Small intestine (tissue), 7 donors: ENCODE measurements around the gene MAP1LC3B2. TPM values are rescaled to one million over a fixed set of nuclear protein-coding genes. Genes with fewer than 3 reads are reported as not detected.

Experiments used
- DNase-seq, 2 donors: peaks; one replicate each; pipeline versions ENCODE4 v3.0.0 to v3.0.0-alpha.2; 2013
- FAIRE-seq: peaks from 2 replicates; lab custom pipeline; 2012; peaks lifted over from hg19 to GRCh38; lab: Jason Lieb, UNC
- H3K27ac ChIP-seq, 3 donors: one replicate each; pipeline ENCODE4 v1.5.1; 2013; ENCODE audit warnings: low read length in 2 of 3, mild to moderate bottlenecking in 2 of 3, control low read depth in 1 of 3, inconsistent platforms in 1 of 3, low read depth in 1 of 3, moderate library complexity in 1 of 3
- H3K27me3 ChIP-seq, 3 donors: one replicate each; pipeline ENCODE4 v1.6.1; 2013; ENCODE audit warnings: low read length in 3 of 3, inconsistent platforms in 1 of 3; ENCODE audit not compliant: control insufficient read depth in 3 of 3, insufficient read depth in 3 of 3
- H3K36me3 ChIP-seq, 3 donors: one replicate each; pipeline ENCODE4 v1.6.1; 2013; ENCODE audit warnings: low read length in 3 of 3, inconsistent platforms in 1 of 3, low read depth in 1 of 3, mild to moderate bottlenecking in 1 of 3, moderate library complexity in 1 of 3; ENCODE audit not compliant: control insufficient read depth in 3 of 3, insufficient read depth in 2 of 3
- H3K4me1 ChIP-seq, 3 donors: one replicate each; pipeline ENCODE4 v1.6.1; 2013; ENCODE audit warnings: low read length in 2 of 3, inconsistent platforms in 1 of 3, low read depth in 1 of 3, mild to moderate bottlenecking in 1 of 3, moderate library complexity in 1 of 3; ENCODE audit not compliant: control insufficient read depth in 3 of 3, insufficient read depth in 2 of 3
- H3K4me3 ChIP-seq, 3 donors: one replicate each; pipeline ENCODE4 v1.5.1; 2013; ENCODE audit warnings: low read length in 3 of 3, control low read depth in 1 of 3, inconsistent platforms in 1 of 3, low read depth in 1 of 3, mild to moderate bottlenecking in 1 of 3, moderate library complexity in 1 of 3
- H3K9me3 ChIP-seq, 2 donors: one replicate each; pipeline ENCODE4 v1.6.1; 2013; ENCODE audit warnings: low read depth in 1 of 2, low read length in 1 of 2; ENCODE audit not compliant: control insufficient read depth in 2 of 2, insufficient read depth in 1 of 2
- WGBS, 3 donors: extraction: QIAGEN DNeasy Blood & Tissue Kit; methylation state at CpG; one replicate each; pipeline ENCODE4 v1.1.7; 2013; 5-methylcytosine and 5-hydroxymethylcytosine counted together
- polyA plus RNA-seq, 4 donors: library from polyadenylated mRNA; stranded (reverse) in 3 of 4; unstranded in 1 of 4; fragments of 200-250 nt in 3 of 4; fragments of 120-200 nt in 1 of 4; gene quantifications; one replicate each; pipeline versions ENCODE4 v1.2.1 to v1.2.3, GENCODE V29; 2013
- donor health status: healthy with polysubstance abuse.
- donor health status: control.
- donor health status: control.
- donor health status: Bipolar disorder and iron deficiency.
- donor health status: healthy.

The MAP1LC3B2 gene
- polyA plus RNA-seq, 4 donors: 1.1 to 2.7 (median 2.0) TPM

DNA sequence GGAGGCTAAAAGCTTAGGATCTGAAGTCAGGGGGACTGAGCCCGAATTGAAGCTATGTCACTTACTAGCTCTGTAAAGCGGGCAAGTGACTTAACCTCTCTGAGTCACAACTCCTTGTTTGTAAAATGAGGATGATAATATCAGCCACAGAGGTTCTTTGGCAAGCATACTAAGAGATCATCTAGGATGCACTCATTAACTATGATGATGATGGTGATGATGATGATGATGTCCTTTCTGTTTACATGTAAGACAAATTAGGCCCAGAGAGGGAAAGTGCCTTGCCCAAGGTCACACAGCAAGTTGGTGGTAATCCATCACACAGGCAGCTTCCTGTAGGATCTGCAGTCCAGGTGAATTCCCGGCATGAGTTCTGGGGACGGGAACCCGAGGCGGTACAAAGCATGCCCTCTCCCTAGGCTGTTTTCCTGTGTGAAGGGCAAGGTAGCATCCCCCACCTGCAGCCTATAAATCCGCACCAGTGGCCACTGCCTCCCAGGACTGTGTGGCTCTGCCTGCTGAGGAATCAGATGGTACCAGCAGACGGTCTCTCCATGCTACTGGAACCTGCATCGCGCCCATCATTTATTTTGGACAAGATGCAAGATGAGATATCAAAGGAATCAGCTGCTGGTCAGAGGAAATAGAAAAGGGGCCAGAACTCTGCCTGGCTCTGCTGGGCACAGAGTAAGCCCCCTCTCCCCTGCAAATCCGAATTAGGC is 55.2 kb downstream of the MAP1LC3B2 start:
- no peak overlapping the region for H3K4me3 ChIP-seq
- H3K36me3 ChIP-seq: no peaks in the 10 kb centered on the region
- no peaks in the 10 kb centered on the region for H3K27me3 ChIP-seq
- H3K4me1 ChIP-seq: no peaks in the 10 kb centered on the region
- H3K9me3 ChIP-seq: peaks cover 0 to 4% of the 10 kb centered on the region in 2 donors
- DNase-seq: no peak
- WGBS, 3 donors: 87 to 91% (median 90%) methylated on average over 11 of the region's 11 CpGs
- no peak for FAIRE-seq
- no peak overlapping the region for H3K27ac ChIP-seq

DNA sequence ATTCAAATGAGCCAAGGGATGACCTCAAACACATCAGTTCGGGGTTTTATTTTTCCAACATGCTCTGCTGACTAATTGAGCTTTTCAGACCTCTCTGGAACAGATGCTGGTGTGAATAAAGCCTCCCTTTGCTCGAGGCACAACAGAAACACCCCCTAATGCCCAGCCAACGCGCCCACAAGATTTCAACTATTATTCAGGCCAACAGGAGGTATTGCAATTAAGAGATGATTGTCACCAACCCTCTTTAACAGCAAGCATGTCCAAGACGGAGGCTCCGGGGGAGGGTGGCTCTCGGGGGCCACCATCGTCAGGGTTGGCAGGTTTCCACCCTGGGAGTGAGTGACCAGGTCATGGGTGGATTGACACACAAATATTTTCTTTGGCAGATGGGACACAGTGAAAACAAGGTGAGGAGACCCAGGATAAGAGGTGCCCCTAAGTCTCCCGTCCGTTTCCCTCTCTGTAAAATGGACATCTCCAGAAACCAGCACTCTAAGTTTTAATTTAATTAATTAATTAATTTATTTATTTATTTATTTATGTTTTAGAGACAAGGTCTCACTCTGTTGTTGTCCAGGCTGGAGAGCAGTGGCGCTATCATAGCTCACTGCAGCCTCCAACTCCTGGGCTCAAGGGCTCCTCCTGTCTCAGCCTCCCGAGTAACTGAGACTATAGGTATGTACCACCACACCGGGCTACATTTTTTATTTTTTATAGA is 56.1 kb downstream of the MAP1LC3B2 start:
- 76 to 82% (median 80%) methylated on average over 13 of the region's 13 CpGs for WGBS, 3 donors
- FAIRE-seq: no peak

DNA sequence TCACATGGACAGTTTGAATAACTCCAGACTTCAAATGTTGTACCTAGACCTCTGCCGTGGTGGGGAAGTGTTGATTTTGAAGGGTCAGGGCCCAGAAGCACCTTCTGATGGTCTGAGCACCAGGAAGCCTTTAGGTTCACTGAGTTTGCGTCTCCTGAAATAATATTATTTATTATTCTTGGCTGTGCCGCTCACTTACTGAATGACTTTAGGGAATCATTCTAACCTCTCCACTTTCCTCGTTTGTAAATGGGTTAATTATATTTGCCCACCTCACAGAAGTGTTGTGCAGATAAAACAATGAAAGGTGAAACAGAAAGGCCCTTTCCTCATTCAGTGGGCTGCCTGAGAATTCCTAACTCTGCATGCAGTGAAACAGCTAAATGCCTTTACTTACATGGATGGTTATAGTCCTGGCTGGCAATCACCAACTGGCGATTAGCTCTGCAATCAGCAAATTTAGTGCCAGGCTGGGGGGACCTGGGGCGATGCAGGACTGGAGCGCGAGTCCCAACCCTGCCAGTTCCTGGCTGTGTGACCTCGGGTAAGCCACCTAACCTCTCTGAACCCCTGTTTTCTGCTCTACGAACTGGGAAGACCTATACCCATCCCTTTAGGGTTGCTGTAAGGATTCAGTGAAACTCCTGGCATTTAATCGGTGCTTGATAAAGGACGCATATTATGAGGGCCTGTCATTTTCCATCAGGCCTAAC is 57.5 kb downstream of the MAP1LC3B2 start:
- Histone ChIP-seq H3K4me1 (peaks cover 0 to 4% (median 0%) of the 10 kb centered on the region in 3 donors), H3K27me3 (no peaks in the 10 kb centered on the region), H3K4me3 (no peak overlapping the region), H3K9me3 (peaks cover 0 to 4% of the 10 kb centered on the region in 2 donors), H3K27ac (no peak overlapping the region), H3K36me3 (no peaks in the 10 kb centered on the region)
- FAIRE-seq (no peak), DNase-seq (no peak)
- 76 to 84% (median 81%) methylated on average over 12 of the region's 12 CpGs for WGBS, 3 donors

More for the DNA sequence above, 56.1 kb downstream of the MAP1LC3B2 start:
- Histone ChIP-seq H3K36me3 (no peaks in the 10 kb centered on the region), H3K4me1 (peaks cover 0 to 1% (median 0%) of the 10 kb centered on the region in 3 donors), H3K4me3 (no peak overlapping the region), H3K9me3 (peaks cover 0 to 4% of the 10 kb centered on the region in 2 donors), H3K27me3 (no peaks in the 10 kb centered on the region), H3K27ac (no peak overlapping the region)
- DNase-seq: no peak

DNA sequence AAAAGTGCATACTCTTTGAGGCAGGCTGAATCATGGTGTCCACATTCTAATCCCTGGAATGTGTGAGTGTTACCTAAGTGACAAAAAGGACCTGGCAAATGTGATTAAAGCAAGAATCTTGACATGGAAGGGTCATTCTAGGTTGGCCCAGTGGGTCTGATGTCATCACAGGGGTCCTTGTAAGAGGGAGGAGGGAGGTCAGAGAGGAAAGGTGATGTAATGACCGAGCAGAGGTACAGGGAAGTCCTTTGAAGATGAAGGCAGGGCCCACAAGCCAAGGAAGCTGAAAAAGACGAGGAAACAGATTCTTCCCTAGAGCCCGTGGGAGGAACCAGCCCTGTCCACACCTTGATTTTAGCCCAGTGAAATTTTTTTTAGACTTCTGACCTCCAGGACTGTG is 60.1 kb downstream of the MAP1LC3B2 start:
- WGBS, 3 donors: 56 to 67% (median 63%) methylated on average over 3 of the region's 3 CpGs
- FAIRE-seq: no peak

DNA sequence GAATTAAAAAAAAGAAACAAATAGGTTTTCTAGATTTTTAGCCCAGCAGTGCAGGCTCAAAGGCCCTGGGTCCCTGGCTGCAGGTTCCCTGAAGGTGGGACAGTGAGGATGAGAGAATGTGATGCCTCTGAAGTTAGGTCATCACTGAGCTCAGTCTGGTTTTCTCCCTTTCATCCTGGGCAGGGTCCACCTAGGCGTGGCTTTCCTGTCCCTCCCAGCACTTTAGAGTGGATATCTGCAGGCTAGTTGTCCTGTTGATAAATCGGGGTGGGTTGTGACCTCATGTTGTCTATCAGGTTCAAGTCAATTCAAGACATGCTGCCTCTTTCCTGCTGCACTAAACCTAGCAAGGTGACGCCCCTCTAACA is 60.9 kb downstream of the MAP1LC3B2 start:
- WGBS, 3 donors: 30 to 51% (median 42%) methylated on average over 3 of the region's 3 CpGs
- Histone ChIP-seq H3K4me1 (peaks cover 0 to 4% (median 0%) of the 10 kb centered on the region in 3 donors), H3K36me3 (no peaks in the 10 kb centered on the region), H3K27me3 (no peaks in the 10 kb centered on the region), H3K9me3 (peaks cover 0 to 14% of the 10 kb centered on the region in 2 donors), H3K4me3 (no peak overlapping the region), H3K27ac (no peak overlapping the region)
- no peak for FAIRE-seq
- DNase-seq: peak; percentile 16 to 38

More for the DNA sequence above, 60.1 kb downstream of the MAP1LC3B2 start:
- Histone ChIP-seq H3K9me3 (peaks cover 0 to 14% of the 10 kb centered on the region in 2 donors), H3K36me3 (no peaks in the 10 kb centered on the region), H3K27me3 (no peaks in the 10 kb centered on the region), H3K27ac (no peak overlapping the region), H3K4me1 (peaks cover 0 to 4% (median 0%) of the 10 kb centered on the region in 3 donors), H3K4me3 (no peak overlapping the region)
- no peak for DNase-seq

DNA sequence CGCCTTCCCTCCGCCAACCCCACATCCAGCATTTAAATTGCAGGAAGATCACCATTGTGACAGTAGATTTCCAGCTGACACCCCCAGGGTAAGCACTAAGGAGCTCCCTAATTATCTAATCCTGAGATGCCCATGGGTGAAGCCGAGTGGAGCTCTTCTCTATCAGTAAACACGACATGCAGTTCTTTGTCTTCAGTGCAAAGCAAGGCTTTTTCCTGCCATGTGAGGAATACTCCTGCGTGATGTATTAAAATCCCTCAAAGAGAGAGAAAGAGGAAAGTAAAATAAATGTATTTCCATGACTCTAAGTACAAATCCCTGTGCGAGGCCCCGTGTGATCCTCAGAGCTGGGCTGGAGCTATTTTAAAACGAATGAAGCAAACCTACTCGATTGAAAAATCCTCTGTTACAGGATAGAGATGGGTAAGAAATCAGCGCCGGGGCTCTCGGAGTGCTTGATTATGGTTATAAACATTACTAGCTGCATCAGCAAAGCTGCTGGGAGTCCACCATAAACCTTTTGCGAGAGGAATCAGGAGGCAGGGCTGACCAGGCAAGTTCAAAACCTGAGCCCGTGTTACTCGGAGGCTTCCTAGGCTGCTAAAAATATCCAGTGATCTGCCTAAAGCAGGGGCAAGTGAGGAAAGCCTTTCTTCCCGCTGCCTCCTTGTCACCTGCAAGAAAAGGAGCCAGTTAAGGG is 61.5 kb downstream of the MAP1LC3B2 start:
- 45 to 71% (median 65%) methylated on average over 16 of the region's 16 CpGs for WGBS, 3 donors
- H3K27me3 ChIP-seq: no peaks in the 10 kb centered on the region
- FAIRE-seq (no peak), DNase-seq (peak in 1 of 2 donors; percentile 32)
- no peaks in the 10 kb centered on the region for H3K36me3 ChIP-seq
- peaks cover 0 to 14% of the 10 kb centered on the region in 2 donors for H3K9me3 ChIP-seq
- no peak overlapping the region for H3K27ac ChIP-seq
- H3K4me1 ChIP-seq: peaks cover 0 to 4% (median 0%) of the 10 kb centered on the region in 3 donors
- H3K4me3 ChIP-seq: no peak overlapping the region

DNA sequence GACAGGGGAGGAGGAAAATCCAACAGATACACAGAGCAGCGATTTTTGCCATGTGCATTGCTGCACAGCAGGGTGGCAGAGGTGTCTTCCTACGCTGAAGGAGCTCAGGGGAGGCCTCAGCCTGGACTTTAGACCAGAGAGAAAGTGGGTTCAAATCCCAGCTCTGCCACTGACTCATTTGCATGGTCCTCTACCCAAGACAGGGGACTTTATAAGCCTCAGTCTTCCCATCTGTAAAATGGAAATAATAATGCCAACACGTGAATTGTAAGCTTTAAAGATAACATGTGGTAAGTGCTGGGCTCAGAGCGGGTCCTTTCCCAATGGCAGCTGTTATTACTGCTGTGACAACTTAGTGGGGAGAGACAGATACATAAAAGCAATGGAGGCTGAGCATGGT is 62.0 kb downstream of the MAP1LC3B2 start:
- H3K27ac ChIP-seq: no peak overlapping the region
- DNase-seq (no peak), FAIRE-seq (no peak)
- H3K4me1 ChIP-seq: peaks cover 0 to 4% (median 0%) of the 10 kb centered on the region in 3 donors
- H3K9me3 ChIP-seq: peaks cover 0 to 14% of the 10 kb centered on the region in 2 donors
- H3K4me3 ChIP-seq: no peak overlapping the region
- 75 to 87% (median 78%) methylated on average over 4 of the region's 4 CpGs for WGBS, 3 donors
- H3K27me3 ChIP-seq: no peaks in the 10 kb centered on the region
- no peaks in the 10 kb centered on the region for H3K36me3 ChIP-seq

DNA sequence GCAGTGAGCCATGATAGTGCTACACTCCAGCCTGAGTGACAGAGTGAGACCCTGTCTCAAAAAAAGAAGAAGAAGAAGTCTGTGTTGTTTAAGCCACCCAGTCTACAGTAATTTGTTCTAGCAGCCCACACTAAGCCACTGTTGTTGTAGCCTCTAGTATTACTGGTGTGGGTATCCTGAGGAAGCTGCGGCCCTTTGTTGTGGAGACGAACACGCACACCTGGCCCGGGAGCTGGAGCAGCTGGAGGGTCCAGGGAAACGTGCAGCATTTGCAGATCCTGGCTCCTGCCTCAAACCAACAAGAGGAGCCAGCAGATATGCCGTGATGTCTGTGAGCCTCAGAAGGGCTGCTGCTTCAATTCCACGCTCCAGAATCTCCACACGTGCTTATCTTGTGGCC is 65.3 kb downstream of the MAP1LC3B2 start:
- H3K36me3 ChIP-seq: no peaks in the 10 kb centered on the region
- 68 to 79% (median 74%) methylated on average over 8 of the region's 8 CpGs for WGBS, 3 donors
- no peak overlapping the region for H3K27ac ChIP-seq
- peaks cover 0 to 10% of the 10 kb centered on the region in 2 donors for H3K9me3 ChIP-seq
- no peaks in the 10 kb centered on the region for H3K27me3 ChIP-seq
- no peak for FAIRE-seq
- H3K4me3 ChIP-seq: no peak overlapping the region
- peaks cover 0 to 4% (median 0%) of the 10 kb centered on the region in 3 donors for H3K4me1 ChIP-seq
- no peak for DNase-seq
